ENCODE data around the gene GIGYF2.
A peak's percentile ranks its signal among the peaks of the same experiment; 100 is the strongest.

The GIGYF2 gene

GRCh38 chr2:232891621-232892071 is 194.5 kb downstream of the GIGYF2 start:
- no peaks in the 10 kb centered on the region for H3K36me3 ChIP-seq (ENCODE audit: insufficient read depth, low read length)
- H3K4me2 ChIP-seq (ENCODE audit: low read length): peak overlapping the region; percentile 77
- H3K27me3 ChIP-seq (ENCODE audit: control insufficient read depth, insufficient read depth, low read length): peaks cover 5% of the 10 kb centered on the region
- peaks cover 16% of the 10 kb centered on the region for H3K4me1 ChIP-seq (ENCODE audit: control insufficient read depth, insufficient read depth, low read length)
- H3K9ac ChIP-seq (ENCODE audit: low read depth, low read length): peak overlapping the region; percentile 15
- H3K9me3 ChIP-seq (replicated peaks; ENCODE audit: low read length): no peaks in the 10 kb centered on the region
- peak overlapping the region; percentile 42 for H3K4me3 ChIP-seq (ENCODE audit: low read length)

DNA sequence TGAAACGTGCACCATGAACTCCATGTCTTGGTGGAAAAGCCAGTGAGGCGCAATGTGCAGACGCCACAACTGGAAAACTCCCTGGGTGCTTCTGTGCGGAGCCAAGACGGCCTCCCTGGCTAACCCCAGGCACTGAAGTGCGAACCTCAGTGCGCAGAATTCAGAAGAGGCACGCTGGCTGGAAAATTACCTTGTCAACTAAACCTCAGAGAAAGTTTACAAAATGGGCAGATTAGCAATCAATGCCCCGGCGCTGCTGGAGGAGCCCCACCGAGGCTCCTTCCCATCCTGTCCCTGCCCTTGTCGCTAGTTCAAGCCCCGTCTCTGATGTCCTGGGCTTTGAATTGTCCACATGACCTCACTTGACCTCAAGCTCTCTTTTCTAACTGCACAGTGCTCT is 195.1 kb downstream of the GIGYF2 start:
- Histone ChIP-seq H3K4me1 (ENCODE audit: control insufficient read depth, insufficient read depth, low read length) (peaks cover 16% of the 10 kb centered on the region), H3K4me2 (ENCODE audit: low read length) (no peak overlapping the region), H3K9ac (ENCODE audit: low read depth, low read length) (no peak overlapping the region), H3K9me3 (replicated peaks; ENCODE audit: low read length) (no peaks in the 10 kb centered on the region), H3K4me3 (ENCODE audit: low read length) (no peak overlapping the region), H3K36me3 (ENCODE audit: insufficient read depth, low read length) (no peaks in the 10 kb centered on the region), H3K27me3 (ENCODE audit: control insufficient read depth, insufficient read depth, low read length) (peaks cover 1% of the 10 kb centered on the region)

DNA sequence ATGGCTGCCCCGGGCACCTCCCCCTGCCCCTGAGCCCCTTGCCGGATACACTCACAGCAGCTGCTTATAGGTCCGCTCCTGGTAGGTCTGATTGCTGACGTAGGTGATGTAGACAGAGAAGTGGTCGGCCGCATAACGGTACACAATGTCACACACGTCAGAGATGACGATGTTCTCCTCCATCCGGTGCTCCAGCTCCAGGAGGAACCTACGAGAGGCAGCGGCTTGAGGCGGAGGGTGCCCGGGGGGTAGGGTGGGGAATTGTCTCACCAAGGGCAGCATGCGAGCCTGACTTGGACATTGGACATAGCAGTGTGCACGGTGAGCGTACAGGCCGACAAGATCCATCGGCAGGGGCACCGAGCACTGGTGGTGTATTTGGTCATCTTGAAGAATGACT is 195.7 kb downstream of the GIGYF2 start:
- Histone ChIP-seq H3K9me3 (replicated peaks; ENCODE audit: low read length) (no peaks in the 10 kb centered on the region), H3K36me3 (ENCODE audit: insufficient read depth, low read length) (no peaks in the 10 kb centered on the region), H3K27me3 (ENCODE audit: control insufficient read depth, insufficient read depth, low read length) (no peaks in the 10 kb centered on the region), H3K4me1 (ENCODE audit: control insufficient read depth, insufficient read depth, low read length) (peaks cover 16% of the 10 kb centered on the region), H3K4me3 (ENCODE audit: low read length) (no peak overlapping the region), H3K9ac (ENCODE audit: low read depth, low read length) (no peak overlapping the region), H3K4me2 (ENCODE audit: low read length) (no peak overlapping the region)

- Histone ChIP-seq H3K27me3 (ENCODE audit: control insufficient read depth, insufficient read depth, low read length) (no peaks in the 10 kb centered on the region), H3K4me3 (ENCODE audit: low read length) (no peak overlapping the region), H3K9me3 (replicated peaks; ENCODE audit: low read length) (no peaks in the 10 kb centered on the region), H3K4me1 (ENCODE audit: control insufficient read depth, insufficient read depth, low read length) (peaks cover 16% of the 10 kb centered on the region), H3K36me3 (ENCODE audit: insufficient read depth, low read length) (no peaks in the 10 kb centered on the region), H3K9ac (ENCODE audit: low read depth, low read length) (no peak overlapping the region), H3K4me2 (ENCODE audit: low read length) (no peak overlapping the region)
Observed at GRCh38 chr2:232893834-232894233, 196.7 kb downstream of the GIGYF2 start.

- H3K36me3 ChIP-seq (ENCODE audit: insufficient read depth, low read length): no peaks in the 10 kb centered on the region
- no peak overlapping the region for H3K4me2 ChIP-seq (ENCODE audit: low read length)
- H3K9ac ChIP-seq (ENCODE audit: low read depth, low read length): no peak overlapping the region
- no peaks in the 10 kb centered on the region for H3K9me3 ChIP-seq (replicated peaks; ENCODE audit: low read length)
- H3K4me3 ChIP-seq (ENCODE audit: low read length): no peak overlapping the region
- no peaks in the 10 kb centered on the region for H3K27me3 ChIP-seq (ENCODE audit: control insufficient read depth, insufficient read depth, low read length)
- H3K4me1 ChIP-seq (ENCODE audit: control insufficient read depth, insufficient read depth, low read length): peaks cover 16% of the 10 kb centered on the region
Observed at GRCh38 chr2:232894251-232894650, 197.1 kb downstream of the GIGYF2 start.

- Histone ChIP-seq H3K4me2 (ENCODE audit: low read length) (no peak overlapping the region), H3K9me3 (replicated peaks; ENCODE audit: low read length) (no peaks in the 10 kb centered on the region), H3K4me3 (ENCODE audit: low read length) (no peak overlapping the region), H3K27me3 (ENCODE audit: control insufficient read depth, insufficient read depth, low read length) (no peaks in the 10 kb centered on the region), H3K9ac (ENCODE audit: low read depth, low read length) (no peak overlapping the region), H3K4me1 (ENCODE audit: control insufficient read depth, insufficient read depth, low read length) (peaks cover 16% of the 10 kb centered on the region), H3K36me3 (ENCODE audit: insufficient read depth, low read length) (no peaks in the 10 kb centered on the region)
Observed at GRCh38 chr2:232894746-232895145, 197.6 kb downstream of the GIGYF2 start.

GRCh38 chr2:232896111-232896510 is 199.0 kb downstream of the GIGYF2 start:
- Histone ChIP-seq H3K4me2 (ENCODE audit: low read length) (no peak overlapping the region), H3K9ac (ENCODE audit: low read depth, low read length) (no peak overlapping the region), H3K9me3 (replicated peaks; ENCODE audit: low read length) (no peaks in the 10 kb centered on the region), H3K4me3 (ENCODE audit: low read length) (no peak overlapping the region), H3K36me3 (ENCODE audit: insufficient read depth, low read length) (no peaks in the 10 kb centered on the region), H3K4me1 (ENCODE audit: control insufficient read depth, insufficient read depth, low read length) (peaks cover 14% of the 10 kb centered on the region), H3K27me3 (ENCODE audit: control insufficient read depth, insufficient read depth, low read length) (no peaks in the 10 kb centered on the region)

DNA sequence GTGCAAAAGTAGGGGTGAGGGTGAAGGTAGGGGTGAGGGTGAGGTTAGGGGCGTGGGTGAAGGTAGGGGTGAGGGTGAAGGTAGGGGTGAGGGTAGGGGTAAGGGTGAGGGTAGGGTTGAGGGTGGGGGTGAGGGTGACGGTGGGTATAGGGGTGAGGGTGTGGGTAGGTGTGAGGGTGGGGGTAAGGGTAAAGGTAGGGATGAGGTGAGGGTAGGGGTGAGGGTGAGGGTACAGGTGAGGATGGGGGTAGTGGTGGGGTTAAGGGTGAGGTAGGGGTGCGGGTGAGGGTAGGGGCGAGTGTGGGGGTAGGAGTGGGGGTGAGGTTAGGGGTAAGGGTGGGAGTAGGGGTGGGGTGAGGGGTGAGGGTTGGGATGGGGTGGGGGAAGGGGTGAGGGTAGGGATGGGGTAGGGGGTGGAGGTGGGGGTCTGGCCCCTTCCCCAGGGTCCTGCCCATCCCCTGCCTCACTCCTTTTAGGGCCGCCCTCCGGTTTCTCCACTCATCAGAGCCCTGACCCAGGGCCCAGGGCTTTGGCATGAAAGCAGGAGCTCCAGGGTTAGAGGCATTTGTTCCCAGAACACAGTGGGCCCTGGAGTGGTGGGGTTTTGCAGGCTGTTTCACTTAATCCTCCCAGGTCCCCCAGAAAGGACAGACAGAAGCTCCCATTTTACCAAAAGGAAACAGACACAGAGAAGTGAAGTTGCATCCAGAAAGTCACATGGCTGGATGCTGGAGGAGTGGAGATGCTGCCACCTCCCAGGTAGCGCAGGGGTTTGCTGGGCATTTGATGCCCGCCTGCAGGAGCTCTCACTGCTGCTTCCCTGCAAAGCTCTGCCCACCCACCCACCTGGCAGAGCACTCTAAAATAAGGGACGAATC is 199.8 kb downstream of the GIGYF2 start:
- peaks cover 13% of the 10 kb centered on the region for H3K4me1 ChIP-seq (ENCODE audit: control insufficient read depth, insufficient read depth, low read length)
- no peaks in the 10 kb centered on the region for H3K9me3 ChIP-seq (replicated peaks; ENCODE audit: low read length)
- H3K36me3 ChIP-seq (ENCODE audit: insufficient read depth, low read length): no peaks in the 10 kb centered on the region
- H3K4me3 ChIP-seq (ENCODE audit: low read length): no peak overlapping the region
- no peak overlapping the region for H3K9ac ChIP-seq (ENCODE audit: low read depth, low read length)
- H3K27me3 ChIP-seq (ENCODE audit: control insufficient read depth, insufficient read depth, low read length): no peaks in the 10 kb centered on the region
- no peak overlapping the region for H3K4me2 ChIP-seq (ENCODE audit: low read length)

- Histone ChIP-seq H3K27me3 (ENCODE audit: control insufficient read depth, insufficient read depth, low read length) (no peaks in the 10 kb centered on the region), H3K9ac (ENCODE audit: low read depth, low read length) (no peak overlapping the region), H3K4me2 (ENCODE audit: low read length) (no peak overlapping the region), H3K4me3 (ENCODE audit: low read length) (no peak overlapping the region), H3K9me3 (replicated peaks; ENCODE audit: low read length) (no peaks in the 10 kb centered on the region), H3K4me1 (ENCODE audit: control insufficient read depth, insufficient read depth, low read length) (peaks cover 20% of the 10 kb centered on the region), H3K36me3 (ENCODE audit: insufficient read depth, low read length) (no peaks in the 10 kb centered on the region)
Observed at GRCh38 chr2:232897598-232898408, 200.7 kb downstream of the GIGYF2 start.

DNA sequence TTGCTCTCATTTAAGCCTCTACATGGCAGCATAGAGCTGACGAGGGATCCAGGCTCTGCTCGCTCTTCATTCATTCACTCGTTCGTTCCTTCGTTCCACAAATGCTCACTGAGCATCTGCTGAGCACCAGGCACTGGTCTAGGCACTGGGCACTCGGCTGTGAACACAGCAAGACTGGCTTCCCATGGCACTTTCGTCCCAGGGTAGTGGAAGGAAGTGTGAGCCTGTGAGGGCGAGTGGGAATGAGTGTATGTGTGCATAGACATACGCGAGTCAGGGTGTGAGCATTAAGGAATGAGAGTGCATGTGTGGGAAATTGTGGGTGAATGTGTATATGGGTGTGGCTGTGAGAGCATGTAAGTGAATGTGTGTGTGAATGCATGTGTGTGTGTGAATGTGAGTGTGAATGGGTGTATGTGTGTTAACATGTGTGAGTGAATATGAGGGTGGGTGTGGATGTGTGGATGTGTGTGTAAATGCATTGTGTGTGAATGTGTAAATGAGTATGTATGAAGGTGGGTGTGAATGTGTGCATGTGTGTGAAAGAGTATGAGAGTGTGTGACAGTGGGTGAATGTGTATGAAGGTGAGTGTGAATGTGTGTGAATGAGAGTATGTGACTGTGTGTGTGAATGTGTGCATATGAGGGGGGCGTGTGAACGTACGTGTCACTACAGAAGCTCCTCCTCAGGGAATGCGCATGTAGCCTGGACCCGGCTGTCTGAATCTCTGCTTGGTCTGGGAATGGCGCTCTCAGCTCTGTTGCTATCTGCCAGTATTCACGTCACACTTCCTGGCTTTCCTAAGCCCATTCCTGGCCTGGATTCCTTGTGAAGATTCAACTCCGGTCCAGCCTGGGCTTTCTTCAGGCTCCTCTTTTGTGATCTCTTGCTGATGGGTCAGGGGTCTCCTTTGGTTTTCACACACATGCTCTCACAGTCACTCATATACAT is 201.7 kb downstream of the GIGYF2 start:
- Histone ChIP-seq H3K4me1 (ENCODE audit: control insufficient read depth, insufficient read depth, low read length) (peaks cover 21% of the 10 kb centered on the region), H3K9me3 (replicated peaks; ENCODE audit: low read length) (no peaks in the 10 kb centered on the region), H3K27me3 (ENCODE audit: control insufficient read depth, insufficient read depth, low read length) (no peaks in the 10 kb centered on the region), H3K9ac (ENCODE audit: low read depth, low read length) (no peak overlapping the region), H3K4me2 (ENCODE audit: low read length) (no peak overlapping the region), H3K4me3 (ENCODE audit: low read length) (no peak overlapping the region), H3K36me3 (ENCODE audit: insufficient read depth, low read length) (no peaks in the 10 kb centered on the region)

All from skeletal muscle satellite cell (primary cell).